NOMO-1 treated with DMSO at 0.1 percent for 48 hours (cell line): ENCODE results near the gene PLAU.
A peak's percentile ranks its signal among the peaks of the same experiment; 100 is the strongest.
"Not testable (repeated sequence)": the region's sequence is repeated elsewhere in the genome, so short reads cannot be mapped to it uniquely, and the experiment has no call there.

Source experiments
- DNase-seq: peaks from one replicate; lab custom pipeline; 2025; ENCODE audit not compliant: unreplicated experiment; lab: John Stamatoyannopoulos, UW

The PLAU gene

DNA sequence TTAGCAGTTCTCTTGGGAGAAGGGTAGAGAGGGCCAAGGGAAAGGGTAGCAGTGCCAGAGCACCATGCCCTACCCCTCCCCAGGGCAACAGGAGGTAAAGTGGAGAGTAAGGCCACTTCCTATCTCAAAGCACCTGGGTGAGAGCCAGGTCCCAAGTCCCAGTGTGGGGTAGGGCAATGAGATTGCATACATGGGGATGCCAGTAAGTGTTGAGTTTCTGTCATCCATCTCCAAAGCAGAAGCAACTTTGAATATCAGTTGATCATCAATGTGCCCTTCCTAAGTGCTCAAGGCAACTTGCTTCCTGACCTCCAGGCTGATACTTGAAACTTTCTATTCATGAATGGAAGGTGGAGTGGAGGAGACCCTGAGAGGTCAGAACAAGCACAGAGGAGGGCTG, 34.4 kb upstream of the PLAU start:
- no peak for DNase-seq

GRCh38 chr10:73876971-73877370, 34.0 kb upstream of the PLAU start:
- DNase-seq, result no peak

- DNase-seq, result no peak
Observed at GRCh38 chr10:73877533-73878160, 33.3 kb upstream of the PLAU start.

GRCh38 chr10:73878365-73878764, 32.6 kb upstream of the PLAU start:
- no peak for DNase-seq

- DNase-seq, result peak; percentile 94
Observed at GRCh38 chr10:73879296-73880173, 31.4 kb upstream of the PLAU start.

DNA sequence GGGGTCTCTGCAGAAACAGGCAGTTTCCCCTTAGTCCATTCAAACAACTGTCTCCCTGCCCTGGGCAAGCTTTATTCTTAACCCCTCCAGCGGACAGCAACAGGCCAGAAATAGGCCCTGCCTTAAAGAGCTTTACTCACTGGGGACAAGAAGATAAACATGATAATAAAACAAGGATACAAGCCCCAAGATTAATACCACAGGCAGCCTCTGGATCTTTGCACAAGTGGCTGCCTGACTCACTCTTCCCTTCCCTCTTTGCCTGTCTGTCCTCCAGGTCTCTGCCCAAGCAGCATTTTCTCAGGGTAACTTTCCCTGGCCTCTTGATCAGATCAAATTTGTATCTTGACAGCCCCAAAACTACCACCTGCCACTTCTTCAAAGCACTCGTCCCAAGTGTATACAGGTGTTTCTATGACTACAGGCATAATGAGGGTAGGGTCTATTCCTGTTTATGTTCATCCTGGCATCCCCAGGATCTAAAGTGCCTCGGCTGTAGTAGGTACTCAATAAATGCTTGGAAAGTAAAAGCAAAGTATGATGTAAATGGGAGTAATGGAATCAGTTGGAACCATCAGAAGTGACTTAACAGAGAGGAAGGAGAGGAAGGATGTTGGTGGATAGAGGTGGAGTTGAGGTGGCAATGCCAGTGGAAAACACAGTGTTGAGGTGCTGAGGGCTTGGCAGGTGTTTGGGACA, 29.6 kb upstream of the PLAU start:
- DNase-seq, result no peak

GRCh38 chr10:73884017-73884416, 26.9 kb upstream of the PLAU start:
- no peak for DNase-seq

DNA sequence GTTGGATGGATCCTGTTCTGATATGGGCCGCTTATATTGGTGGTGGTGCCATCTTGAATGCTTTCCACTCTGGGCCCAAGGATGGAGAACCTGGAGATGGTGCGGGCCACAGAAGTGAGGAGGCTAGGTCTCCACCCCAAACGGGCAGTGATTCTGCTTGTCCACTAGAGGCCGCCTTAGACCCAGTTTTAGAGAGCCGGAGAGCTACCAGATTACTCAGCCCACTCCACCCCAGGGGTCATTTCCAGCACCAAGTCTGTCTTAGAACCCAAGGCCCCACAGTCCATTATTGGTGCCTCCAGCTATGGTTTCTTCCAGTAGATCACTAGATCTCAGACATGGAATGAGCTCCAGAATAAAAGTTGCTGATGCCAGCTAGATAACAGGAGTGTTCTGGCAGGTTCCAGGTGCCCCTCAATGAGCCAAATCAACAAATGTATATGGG, 24.8 kb upstream of the PLAU start:
- DNase-seq, result peak; percentile 75

DNA sequence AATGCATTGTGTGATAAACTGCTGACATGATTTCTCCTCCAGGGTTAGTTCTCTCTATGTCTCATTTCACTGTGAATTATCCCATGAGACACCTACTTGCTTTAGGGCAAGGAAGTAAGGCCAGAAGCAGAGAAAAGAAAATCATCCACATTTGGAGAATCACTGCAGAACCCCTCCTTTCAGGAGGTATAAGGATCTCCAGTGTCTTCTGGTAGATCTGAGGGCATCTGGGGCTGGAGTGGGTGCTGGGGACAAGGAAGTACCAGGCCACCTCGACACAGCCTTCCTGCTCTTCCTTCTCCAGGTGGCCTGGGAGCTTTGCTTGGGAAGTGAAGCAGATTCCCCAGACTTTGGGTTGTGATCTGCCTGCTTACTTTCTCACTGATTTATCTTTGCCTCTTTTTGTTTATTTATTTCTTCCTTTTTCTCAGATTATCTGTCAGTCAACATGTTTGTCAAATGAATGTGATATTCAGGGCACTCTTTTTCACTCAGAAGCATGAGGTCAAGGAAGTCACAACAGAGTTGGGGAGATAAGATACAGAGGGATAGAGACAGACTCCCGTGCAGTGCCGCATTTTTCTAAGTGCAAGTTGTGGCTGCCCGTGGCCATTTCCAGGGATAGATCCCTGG, 24.2 kb upstream of the PLAU start:
- no peak for DNase-seq

GRCh38 chr10:73887294-73888039, 23.5 kb upstream of the PLAU start:
- no peak for DNase-seq

- DNase-seq, result no peak
Observed at GRCh38 chr10:73888514-73888913, 22.4 kb upstream of the PLAU start.

GRCh38 chr10:73889014-73889413, 21.9 kb upstream of the PLAU start:
- peak; percentile 79 for DNase-seq

GRCh38 chr10:73889416-73889815, 21.5 kb upstream of the PLAU start:
- DNase-seq, result not testable (repeated sequence)

DNA sequence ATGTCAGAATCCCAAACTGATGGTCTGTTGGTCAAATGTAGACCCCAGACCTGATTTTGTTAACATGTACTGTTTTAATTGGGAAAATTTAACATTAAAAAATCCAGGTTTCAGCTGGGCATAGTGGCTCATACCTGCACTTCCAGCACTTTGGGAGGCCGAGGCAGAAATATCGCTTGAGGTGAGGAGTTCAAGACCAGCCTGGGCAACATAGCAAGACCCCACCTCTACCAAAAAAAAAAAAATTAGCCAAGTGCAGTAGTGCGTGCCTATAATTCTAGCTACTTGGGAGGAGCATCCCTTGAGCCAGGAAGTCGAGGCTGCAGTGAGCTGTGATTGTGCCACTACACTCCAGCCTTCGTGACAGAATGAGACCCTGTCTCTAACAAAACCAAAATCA, 20.7 kb upstream of the PLAU start:
- no peak for DNase-seq

GRCh38 chr10:73890830-73891229, 20.1 kb upstream of the PLAU start:
- DNase-seq, result not testable (repeated sequence)

- DNase-seq, result no peak
Observed at GRCh38 chr10:73891540-73891939, 19.4 kb upstream of the PLAU start.

DNA sequence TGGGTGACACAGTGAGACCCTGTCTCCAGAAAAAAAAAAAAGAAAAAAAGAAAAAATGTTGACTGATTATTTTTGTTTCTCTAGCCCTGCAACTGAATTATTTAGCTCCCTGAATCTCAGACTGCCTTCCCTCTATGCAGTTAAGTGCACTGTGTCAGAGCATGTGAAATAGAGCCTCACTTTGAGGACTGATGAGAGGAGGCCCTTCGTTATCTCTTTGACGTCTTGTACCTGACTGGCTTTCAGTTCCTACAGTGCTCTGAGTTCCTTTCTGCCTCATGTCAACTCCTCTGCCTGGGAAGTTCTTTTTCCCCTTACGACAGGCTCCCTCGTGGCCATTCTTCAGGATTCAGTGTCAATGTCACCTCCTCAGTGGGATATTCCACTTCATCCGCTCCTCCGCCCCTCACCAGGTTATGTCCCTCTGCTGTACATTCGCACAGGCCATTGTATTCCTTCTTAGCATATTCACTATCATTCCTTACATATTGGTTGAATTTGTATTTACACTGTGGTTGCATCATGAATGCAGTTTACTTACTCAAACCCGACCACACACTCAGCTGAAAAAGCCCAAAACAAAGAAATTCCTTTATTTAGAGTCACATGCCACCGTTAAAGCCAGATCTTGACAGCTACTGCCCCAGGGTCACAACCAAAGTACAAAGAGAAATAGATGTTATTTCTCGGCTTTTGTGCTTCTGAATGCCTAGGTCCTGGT, 18.5 kb upstream of the PLAU start:
- DNase-seq, result no peak

DNA sequence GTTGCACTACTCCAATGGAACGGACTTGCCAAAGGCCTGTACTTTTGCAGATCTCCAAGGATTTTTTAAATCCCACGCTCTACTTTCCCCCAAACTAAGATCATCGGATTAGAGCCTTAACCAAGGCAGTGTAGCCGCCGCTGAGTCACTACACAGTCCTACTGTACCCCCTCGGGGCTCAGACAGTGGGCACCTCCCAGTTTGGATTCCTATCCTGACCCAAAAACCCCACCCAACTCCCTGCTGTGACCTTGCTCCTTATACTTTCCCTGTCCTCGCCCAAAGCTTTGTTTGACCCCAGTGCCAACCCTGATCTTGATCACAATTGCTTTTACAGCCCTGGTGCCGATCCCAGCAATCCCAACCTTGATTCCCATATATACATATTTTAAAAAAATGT, 17.5 kb upstream of the PLAU start:
- DNase-seq, result no peak

- DNase-seq, result no peak
Observed at GRCh38 chr10:73894245-73894971, 16.5 kb upstream of the PLAU start.
